Measurements from ENCODE around the gene SESN2. TPM values are rescaled to one million over a fixed set of nuclear protein-coding genes. Genes with fewer than 3 reads are reported as not detected.

The SESN2 gene
- total RNA-seq, 1 donor from 2014 or later, result 20.6 TPM

DNA sequence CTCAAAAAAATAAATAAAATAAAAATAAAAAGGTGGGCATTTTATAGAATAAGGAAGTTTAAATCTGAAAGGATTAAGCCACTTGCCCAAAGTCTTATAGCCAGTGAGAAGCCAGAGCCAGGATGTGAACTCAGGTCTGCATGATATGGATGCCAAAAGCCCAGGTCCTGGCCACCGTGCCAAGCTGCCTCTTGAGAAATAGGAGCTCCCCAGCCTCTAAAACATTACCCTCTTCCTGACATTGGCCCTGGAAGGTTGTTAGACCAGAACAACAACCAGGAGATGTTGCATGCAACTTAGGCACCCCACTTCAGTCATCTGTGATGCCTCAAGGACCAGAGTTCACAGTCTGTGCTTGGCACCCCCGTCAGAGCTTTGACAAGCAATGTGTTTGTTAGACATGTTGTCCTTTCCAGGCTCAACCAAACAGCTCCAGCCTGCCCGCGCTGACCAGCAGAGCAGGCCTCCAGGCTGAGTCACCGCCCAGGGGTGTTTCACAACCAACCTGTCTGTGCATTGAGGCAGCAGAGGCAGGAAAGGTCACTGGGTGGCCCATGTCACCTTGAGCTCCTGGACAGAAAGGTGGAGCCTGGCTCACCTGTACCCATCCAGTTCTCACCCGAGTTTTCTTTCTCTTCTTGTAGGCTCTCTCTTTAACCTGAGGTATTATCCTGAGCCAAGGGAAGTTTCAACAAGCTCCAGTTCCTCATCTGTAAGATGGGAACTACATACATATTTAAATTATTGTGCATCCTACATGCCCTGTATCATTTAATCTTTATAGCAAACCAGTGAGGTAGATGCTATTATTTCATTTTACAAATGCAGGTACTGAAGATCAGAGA, 54.6 kb downstream of the SESN2 start:
- Mint-ChIP-seq H3K27ac (ENCODE audit: unreplicated experiment) (no peak overlapping the region), H3K9me3 (no peaks in the 10 kb centered on the region), H3K27me3 (ENCODE audit: low read depth) (no peaks in the 10 kb centered on the region), H3K4me1 (no peaks in the 10 kb centered on the region), H3K36me3 (ENCODE audit: low read depth) (no peaks in the 10 kb centered on the region), H3K4me3 (no peak overlapping the region)
- no peak for DNase-seq (ENCODE audit: low read depth, low spot score)
- TF ChIP-seq, protein P1, sequence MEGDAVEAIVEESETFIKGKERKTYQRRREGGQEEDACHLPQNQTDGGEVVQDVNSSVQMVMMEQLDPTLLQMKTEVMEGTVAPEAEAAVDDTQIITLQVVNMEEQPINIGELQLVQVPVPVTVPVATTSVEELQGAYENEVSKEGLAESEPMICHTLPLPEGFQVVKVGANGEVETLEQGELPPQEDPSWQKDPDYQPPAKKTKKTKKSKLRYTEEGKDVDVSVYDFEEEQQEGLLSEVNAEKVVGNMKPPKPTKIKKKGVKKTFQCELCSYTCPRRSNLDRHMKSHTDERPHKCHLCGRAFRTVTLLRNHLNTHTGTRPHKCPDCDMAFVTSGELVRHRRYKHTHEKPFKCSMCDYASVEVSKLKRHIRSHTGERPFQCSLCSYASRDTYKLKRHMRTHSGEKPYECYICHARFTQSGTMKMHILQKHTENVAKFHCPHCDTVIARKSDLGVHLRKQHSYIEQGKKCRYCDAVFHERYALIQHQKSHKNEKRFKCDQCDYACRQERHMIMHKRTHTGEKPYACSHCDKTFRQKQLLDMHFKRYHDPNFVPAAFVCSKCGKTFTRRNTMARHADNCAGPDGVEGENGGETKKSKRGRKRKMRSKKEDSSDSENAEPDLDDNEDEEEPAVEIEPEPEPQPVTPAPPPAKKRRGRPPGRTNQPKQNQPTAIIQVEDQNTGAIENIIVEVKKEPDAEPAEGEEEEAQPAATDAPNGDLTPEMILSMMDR (conservative IDR thresholded peaks at IDR 0.05), result no peak

DNA sequence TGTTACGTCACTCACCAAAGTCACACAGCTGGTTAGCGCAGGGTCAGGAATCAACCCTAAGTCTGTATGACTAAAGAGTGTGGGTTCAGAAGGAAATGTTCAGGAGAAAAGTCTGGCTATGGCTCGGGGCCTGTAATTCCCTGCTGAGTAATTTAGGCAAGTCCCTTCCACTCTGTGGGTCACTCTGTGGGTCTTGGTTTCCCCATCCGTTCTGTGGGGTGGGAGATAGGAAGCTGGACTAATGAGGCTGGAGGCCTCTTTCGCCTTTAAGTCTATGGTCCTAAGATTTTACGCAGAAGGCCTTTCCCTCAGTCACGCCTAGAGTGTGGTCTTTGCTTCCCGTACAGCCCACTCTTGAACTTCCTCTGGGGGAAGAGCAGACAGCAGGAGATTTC, 55.2 kb downstream of the SESN2 start:
- TF ChIP-seq, protein P1 (conservative IDR thresholded peaks at IDR 0.05), result no peak
- Mint-ChIP-seq H3K4me1 (no peaks in the 10 kb centered on the region), H3K4me3 (no peak overlapping the region), H3K27me3 (ENCODE audit: low read depth) (no peaks in the 10 kb centered on the region), H3K9me3 (no peaks in the 10 kb centered on the region), H3K36me3 (ENCODE audit: low read depth) (no peaks in the 10 kb centered on the region), H3K27ac (ENCODE audit: unreplicated experiment) (no peak overlapping the region)
- no peak for DNase-seq (ENCODE audit: low read depth, low spot score)

DNA sequence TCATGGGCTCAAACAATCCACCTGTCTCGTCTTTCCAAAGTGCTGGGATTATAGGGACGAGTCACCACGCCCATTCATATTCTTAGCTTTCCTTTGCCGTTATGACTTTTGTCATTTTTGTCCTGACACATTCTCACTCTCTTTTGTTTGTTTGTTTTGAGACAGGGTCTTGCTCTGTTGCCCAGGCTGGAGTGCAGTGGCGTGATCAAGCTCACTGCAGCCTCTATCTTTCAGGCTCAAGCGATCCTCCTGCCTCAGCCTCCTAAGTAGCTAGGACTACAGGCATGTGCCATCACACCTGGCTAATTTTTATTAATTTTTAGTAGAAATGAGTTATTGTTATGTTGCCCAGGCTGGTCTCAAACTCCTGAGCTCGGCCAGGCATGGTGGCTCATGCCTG, 57.7 kb downstream of the SESN2 start:
- Mint-ChIP-seq H3K4me1 (no peaks in the 10 kb centered on the region), H3K27me3 (ENCODE audit: low read depth) (peaks cover 4% of the 10 kb centered on the region), H3K36me3 (ENCODE audit: low read depth) (no peaks in the 10 kb centered on the region), H3K27ac (ENCODE audit: unreplicated experiment) (no peak overlapping the region), H3K9me3 (no peaks in the 10 kb centered on the region), H3K4me3 (no peak overlapping the region)
- DNase-seq (ENCODE audit: low read depth, low spot score), result no peak
- TF ChIP-seq, protein P1 (conservative IDR thresholded peaks at IDR 0.05), result no peak

DNA sequence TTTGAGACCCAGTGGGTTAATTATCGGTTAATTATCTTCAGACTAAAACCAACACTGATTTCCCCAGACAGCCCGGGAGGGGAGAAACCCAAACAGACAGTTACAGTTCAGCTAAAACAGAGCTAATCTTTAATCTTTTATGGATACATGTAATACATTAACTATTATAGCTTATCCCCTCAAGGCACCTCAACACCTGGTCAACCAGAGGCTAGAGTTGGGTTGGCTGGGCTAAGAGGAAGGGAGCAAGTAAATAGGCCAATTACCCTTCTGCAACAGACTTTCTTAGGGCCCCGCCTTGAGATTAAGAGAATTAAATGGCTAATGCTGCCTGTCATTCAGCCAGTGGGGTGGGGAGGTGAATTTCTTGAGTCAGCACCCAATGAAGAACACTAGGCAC, 62.9 kb downstream of the SESN2 start:
- H3K27me3 Mint-ChIP-seq (ENCODE audit: low read depth), result peaks cover 10% of the 10 kb centered on the region
- no peak overlapping the region for H3K27ac Mint-ChIP-seq (ENCODE audit: unreplicated experiment)
- H3K4me1 Mint-ChIP-seq, result no peaks in the 10 kb centered on the region

DNA sequence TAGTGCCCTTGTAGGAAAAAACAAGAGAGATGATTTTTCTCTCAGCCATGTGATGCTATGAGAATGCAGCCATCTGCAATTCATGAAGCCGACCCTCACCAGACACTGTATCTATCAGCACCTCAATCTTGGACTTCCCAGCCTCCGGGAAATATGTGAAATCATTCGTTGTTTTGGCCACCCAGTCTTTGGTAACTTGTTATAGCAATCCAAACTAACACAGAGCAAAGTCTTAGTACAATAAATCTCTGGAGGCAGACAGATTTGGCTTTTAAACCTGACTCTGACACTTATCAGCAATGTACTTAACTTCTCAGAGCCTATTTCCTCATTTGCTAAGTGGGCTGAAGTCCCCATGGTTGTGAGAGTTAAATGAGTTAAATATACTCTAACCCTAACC, 64.4 kb downstream of the SESN2 start:
- H3K36me3 Mint-ChIP-seq (ENCODE audit: low read depth), result no peaks in the 10 kb centered on the region
- H3K27me3 Mint-ChIP-seq (ENCODE audit: low read depth), result peaks cover 13% of the 10 kb centered on the region
- H3K4me1 Mint-ChIP-seq, result peaks cover 5% of the 10 kb centered on the region
- no peak overlapping the region for H3K27ac Mint-ChIP-seq (ENCODE audit: unreplicated experiment)
- no peak overlapping the region for H3K4me3 Mint-ChIP-seq
- no peak for DNase-seq (ENCODE audit: low read depth, low spot score)
- H3K9me3 Mint-ChIP-seq, result no peaks in the 10 kb centered on the region
- TF ChIP-seq, protein P1 (conservative IDR thresholded peaks at IDR 0.05), result no peak

More for the DNA sequence above, 62.9 kb downstream of the SESN2 start:
- Mint-ChIP-seq H3K4me3 (no peak overlapping the region), H3K9me3 (no peaks in the 10 kb centered on the region), H3K36me3 (ENCODE audit: low read depth) (no peaks in the 10 kb centered on the region)
- TF ChIP-seq, protein P1 (conservative IDR thresholded peaks at IDR 0.05), result no peak
- DNase-seq (ENCODE audit: low read depth, low spot score), result no peak

Measured in neural crest cell (in vitro differentiated cells).